K562 (cell line): Measurements from ENCODE around the gene DNER. TPM values are rescaled to one million over a fixed set of nuclear protein-coding genes. Genes with fewer than 3 reads are reported as not detected.

ENCODE experiments used
- ATAC-seq: fragments of 200-7000 bp; cut with Tn5 transposase; 3 replicates; pipeline ENCODE4 v1.9.1; 2020; ENCODE audit warnings: moderate library complexity
- BruUV-seq: library from RNA; stranded (reverse); fragments of 400-500 nt; replicated peaks from 2 replicates; lab custom pipeline; 2021; lab: Mats Ljungman, UMichigan
- CTCF ChIA-PET: fragments of 300-600 bp; formaldehyde crosslinking; extraction: SDS; loops from one replicate; lab custom pipeline; 2021; ENCODE audit warnings: low intra/inter-chr PET ratio; lab: Yijun Ruan, JAX
- POLR2A ChIA-PET: fragments of 300-600, 350-650 bp; sonication (Branson Sonifier 250); formaldehyde crosslinking; extraction: SDS; loops from one replicate; lab custom pipeline; 2021; ENCODE audit warnings: antibody characterized with exemption, inconsistent platforms; lab: Yijun Ruan, JAX
- DNase-seq, 4 experiments: peaks; one replicate each; pipeline versions ENCODE4 v3.0.0 to v3.0.0-alpha.2; 2011 to 2018; ENCODE audit warnings: low spot score in 3 of 4, mixed read lengths in 3 of 4; ENCODE audit errors: extremely low read depth in 1 of 4
- FAIRE-seq: peaks from 2 replicates; lab custom pipeline; 2011; peaks lifted over from hg19 to GRCh38; lab: Jason Lieb, UNC
- H2AFZ ChIP-seq: 2 replicates; pipeline ENCODE4 v1.6.0; 2011; ENCODE audit warnings: low read depth, low read length, control low read depth, inconsistent platforms
- H3K27ac ChIP-seq: fragments of 200-600 bp; 3 replicates; pipeline ENCODE4 v1.8.0; 2011; ENCODE audit warnings: low read depth, mild to moderate bottlenecking, control low read depth, inconsistent platforms, low read length, moderate library complexity, mixed read lengths; ENCODE audit errors: extremely low read depth
- H3K27me3 ChIP-seq, 2 experiments: fragments of 300-600 bp in 1 of 2; 2 replicates in 1 of 2; 3 replicates in 1 of 2; pipeline versions ENCODE4 v1.6.0 to v1.8.0; 2011; ENCODE audit warnings: inconsistent platforms in 2 of 2, low read length in 2 of 2, mild to moderate bottlenecking in 1 of 2, mixed read lengths in 1 of 2, moderate library complexity in 1 of 2; ENCODE audit not compliant: control insufficient read depth in 2 of 2, insufficient read depth in 2 of 2
- H3K36me3 ChIP-seq: fragments of 300-600 bp; 3 replicates; pipeline ENCODE4 v1.8.0; 2011; ENCODE audit warnings: mild to moderate bottlenecking, low read length, inconsistent platforms; ENCODE audit not compliant: control insufficient read depth, insufficient read depth
- H3K4me1 ChIP-seq, 2 experiments: fragments of 200-600 bp in 1 of 2; replicated peaks in 1 of 2; 2 replicates in 1 of 2; 3 replicates in 1 of 2; pipeline versions ENCODE4 v1.5.1 to v1.8.0; 2011; ENCODE audit warnings: inconsistent platforms in 2 of 2, low read length in 2 of 2, mild to moderate bottlenecking in 1 of 2, mixed read lengths in 1 of 2, moderate library complexity in 1 of 2; ENCODE audit not compliant: control insufficient read depth in 2 of 2, insufficient read depth in 2 of 2
- H3K4me2 ChIP-seq: 2 replicates; pipeline ENCODE4 v1.6.1; 2011; ENCODE audit warnings: low read length, control low read depth, inconsistent platforms, mixed read lengths; ENCODE audit not compliant: insufficient read depth
- H3K4me3 ChIP-seq: fragments of 200-600 bp; sonication (generic), shearing (Covaris generic); 2 replicates; pipeline ENCODE4 v1.5.1; 2016; ENCODE audit warnings: control low read depth, inconsistent platforms
- H3K79me2 ChIP-seq: fragments of 200-600 bp; 3 replicates; pipeline ENCODE4 v1.8.0; 2011; ENCODE audit warnings: low read length, inconsistent platforms; ENCODE audit not compliant: control insufficient read depth, insufficient read depth
- H3K9ac ChIP-seq, 2 experiments: 2 replicates each; pipeline versions ENCODE4 v1.6.0 to v1.6.1; 2011; ENCODE audit warnings: low read depth in 2 of 2, low read length in 2 of 2, control low read depth in 1 of 2, inconsistent platforms in 1 of 2, mild to moderate bottlenecking in 1 of 2, mixed read lengths in 1 of 2; ENCODE audit not compliant: insufficient read depth in 1 of 2
- H3K9me1 ChIP-seq: one replicate; pipeline ENCODE4 v1.6.0; 2011; ENCODE audit warnings: inconsistent platforms, mild to moderate bottlenecking, low read length, moderate library complexity; ENCODE audit not compliant: control insufficient read depth, insufficient read depth
- H3K9me3 ChIP-seq: replicated peaks from 2 replicates; pipeline ENCODE4 v1.5.1; 2011; ENCODE audit warnings: low read depth, low read length, inconsistent platforms; ENCODE audit not compliant: control insufficient read depth, insufficient read depth
- H4K20me1 ChIP-seq: replicated peaks from 2 replicates; pipeline ENCODE4 v1.6.1; 2011; ENCODE audit warnings: low read length, inconsistent platforms, mixed read lengths; ENCODE audit not compliant: control insufficient read depth, insufficient read depth
- ATF1 ChIP-seq, 2 experiments: fragments of 450-650 bp in 1 of 2; IDR thresholded peaks; 2 replicates each; pipeline ENCODE4 v1.6.1; 2016; ENCODE audit warnings: missing compliant biosample characterization in 1 of 2, missing genetic modification characterization in 1 of 2
- BRD9 ChIP-seq: fragments of 450-650 bp; IDR thresholded peaks from 2 replicates; pipeline ENCODE4 v1.6.1; 2018; ENCODE audit warnings: low read depth; ENCODE audit not compliant: partially characterized antibody
- CCAR2 ChIP-seq: fragments of 200-400 bp; formaldehyde crosslinking; IDR thresholded peaks from 2 replicates; pipeline ENCODE4 v1.6.1; 2017; ENCODE audit warnings: mild to moderate bottlenecking, low read depth, low read length
- CCNT2 ChIP-seq: IDR thresholded peaks from 2 replicates; pipeline ENCODE4 v1.6.1; 2011; ENCODE audit warnings: borderline replicate concordance, low read depth, mild to moderate bottlenecking, moderate library complexity, mixed read lengths, low read length; ENCODE audit not compliant: insufficient read length; ENCODE audit errors: extremely low read depth
- HCFC1 ChIP-seq: IDR thresholded peaks from 2 replicates; pipeline ENCODE4 v1.6.1; 2012; ENCODE audit warnings: low read depth, low read length, improper control_type of control experiment
- MAFG ChIP-seq: fragments of 450-650 bp; conservative IDR thresholded peaks from 2 replicates; pipeline ENCODE4 v1.6.1; 2016; ENCODE audit warnings: missing genetic modification characterization, missing compliant biosample characterization
- NEUROD1 ChIP-seq: fragments of 150-350 bp; IDR thresholded peaks from 2 replicates; pipeline ENCODE4 v1.6.1; 2014; ENCODE audit warnings: borderline replicate concordance, low read length, low read depth; ENCODE audit not compliant: partially characterized antibody
- RFX1 ChIP-seq: fragments of 450-650 bp; IDR thresholded peaks from 2 replicates; pipeline ENCODE4 v1.6.1; 2016; ENCODE audit warnings: mild to moderate bottlenecking, moderate library complexity
- TAF9B ChIP-seq: fragments of 450-650 bp; IDR thresholded peaks from 2 replicates; pipeline ENCODE4 v1.6.1; 2018; ENCODE audit warnings: mild to moderate bottlenecking; ENCODE audit not compliant: partially characterized antibody
- ZBTB17 ChIP-seq: fragments of 450-650 bp; formaldehyde crosslinking; IDR thresholded peaks from 2 replicates; pipeline ENCODE4 v1.4.0; 2020; ENCODE audit warnings: mild to moderate bottlenecking
- ZC3H11A ChIP-seq: IDR thresholded peaks from 2 replicates; pipeline ENCODE4 v1.6.1; 2012; ENCODE audit warnings: low read depth, low read length, improper control_type of control experiment
- ZNF197 ChIP-seq: fragments of 200-800 bp; sonication (Bioruptor generic); IDR thresholded peaks from 2 replicates; pipeline ENCODE4 v1.6.1; 2016; ENCODE audit warnings: low read depth, missing genetic modification characterization, missing compliant biosample characterization
- ZNF282 ChIP-seq: sonication (generic); formaldehyde crosslinking; IDR thresholded peaks from 2 replicates; pipeline ENCODE4 v1.8.1; 2023; ENCODE audit warnings: missing genetic modification reagents
- ZNF655 ChIP-seq: fragments of 250-450 bp; sonication (Bioruptor Pico); IDR thresholded peaks from 2 replicates; pipeline ENCODE4 v1.5.0; 2021
- ZNF695 ChIP-seq: fragments of 450-650 bp; formaldehyde crosslinking; IDR thresholded peaks from 2 replicates; pipeline ENCODE4 v1.4.0; 2020; ENCODE audit warnings: mild to moderate bottlenecking, moderate library complexity
- WGBS: fragments of 100-300 bp; shearing (Covaris generic); methylation state at CpG from one replicate; pipeline ENCODE4 v1.1.6; 2016; ENCODE audit warnings: low coverage, mixed read lengths; ENCODE audit not compliant: insufficient coverage; ENCODE audit errors: missing lambda C conversion rate; 5-methylcytosine and 5-hydroxymethylcytosine counted together
- in situ Hi-C: fragments of 300-500 bp; cut with MboI; formaldehyde crosslinking; loops from 4 replicates; pipeline ENCODE4 v1.15.0; 2018; ENCODE audit warnings: inconsistent platforms, mixed read lengths
- intact Hi-C: fragments of 100-400 bp; cut with micrococcal nuclease; formaldehyde crosslinking; loops from 2 replicates; pipeline ENCODE4 v1.14.2; 2022
- polyA plus RNA-seq, 8 experiments: library from polyadenylated mRNA; depleted of rRNA in 4 of 8; stranded (reverse) in 5 of 8; unstranded in 3 of 8; fragments of >200 nt; fragmentation: Nextera tagmentation in 2 of 8; fragmentation: Illumina TruSeq in 1 of 8; extraction: Ambion mirVana in 2 of 8; extraction: Trizol in 1 of 8; gene quantifications; 2 replicates each; pipeline versions ENCODE4 v1.2.1 to v1.2.3, GENCODE V29; 2011 to 2014; ENCODE audit warnings: inconsistent platforms in 1 of 8, missing spikeins in 1 of 8
- total RNA-seq, 7 experiments: library from RNA; depleted of rRNA in 6 of 7; stranded (reverse); fragments of >200 nt in 6 of 7; fragmentation: Illumina TruSeq in 2 of 7; extraction: Trizol in 2 of 7; gene quantifications; 2 replicates each; pipeline versions ENCODE4 v1.2.1 to v1.2.3, GENCODE V29; 2011 to 2021; ENCODE audit warnings: low replicate concordance in 1 of 7
- TF ChIP-seq, protein P1 (sequence below): fragments of 200-800 bp; sonication (Bioruptor generic); IDR thresholded peaks from 2 replicates; pipeline ENCODE4 v1.6.1; 2016; ENCODE audit warnings: missing genetic modification characterization, missing compliant biosample characterization

Gene DNER
- total and polyA plus RNA-seq, 9 of the 15 experiments (the other 6 are each of a cell fraction or from before 2014, with no cell fraction given), result not detected

DNA sequence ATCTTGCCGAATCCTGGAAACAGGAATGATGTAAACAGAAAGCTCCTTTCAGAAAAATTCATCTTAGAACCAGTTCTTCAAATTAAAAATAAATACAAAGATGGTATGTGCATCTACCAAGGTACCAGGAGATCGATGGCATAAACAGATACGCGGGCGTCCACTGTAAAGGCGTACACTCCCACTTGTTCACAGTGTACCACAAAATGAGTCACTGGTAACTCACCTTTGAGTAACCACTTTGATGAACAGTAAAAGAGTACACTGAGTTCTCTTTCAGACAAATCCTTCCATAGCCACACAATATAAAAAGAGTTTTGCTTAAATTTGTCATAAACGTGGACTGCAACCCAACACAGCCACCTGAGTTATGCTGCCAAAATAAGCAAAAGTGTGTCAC, 128.3 kb downstream of the DNER start (continued):
- no peak for TF ChIP-seq NEUROD1
- no peak for TF ChIP-seq ZNF695 (CRISPR knock-in tag)
- TF ChIP-seq CCNT2, result no peak
- TF ChIP-seq CCAR2, result no peak
- TF ChIP-seq ZBTB17 (CRISPR knock-in tag), result no peak

- ChIA-PET CTCF (no interaction called here), POLR2A (no interaction called here)
- Histone ChIP-seq H3K9ac (no peak overlapping the region), H3K36me3 (no peaks in the 10 kb centered on the region), H3K27ac (no peak overlapping the region), H3K4me1 (no peaks in the 10 kb centered on the region), H3K9me3 (no peaks in the 10 kb centered on the region), H3K4me2 (no peak overlapping the region), H2AFZ (no peak overlapping the region), H4K20me1 (no peaks in the 10 kb centered on the region), H3K27me3 (no peaks in the 10 kb centered on the region), H3K9me1 (no peaks in the 10 kb centered on the region), H3K79me2 (no peaks in the 10 kb centered on the region), H3K4me3 (no peak overlapping the region)
- no peak for FAIRE-seq
- no peak for DNase-seq
- ATAC-seq, result no peak
- no TSS peak for BruUV-seq
- in situ Hi-C loops (no loop called here), intact Hi-C loops (no loop called here)
- WGBS, result 5% methylated on average over 6 of the region's 7 CpGs
- TF ChIP-seq ZNF197 (CRISPR knock-in tag) (no peak), ZNF655 (no peak), ZNF282 (CRISPR knock-in tag) (no peak), TAF9B (no peak), BRD9 (no peak), ATF1 (CRISPR knock-in tag; IDR thresholded peaks at IDR 0.05) (no peak), ATF1 (tag; IDR thresholded peaks at IDR 0.05) (no peak), ZC3H11A (no peak), MAFG (tag) (no peak), RFX1 (no peak), HCFC1 (no peak)
- TF ChIP-seq, protein P1, sequence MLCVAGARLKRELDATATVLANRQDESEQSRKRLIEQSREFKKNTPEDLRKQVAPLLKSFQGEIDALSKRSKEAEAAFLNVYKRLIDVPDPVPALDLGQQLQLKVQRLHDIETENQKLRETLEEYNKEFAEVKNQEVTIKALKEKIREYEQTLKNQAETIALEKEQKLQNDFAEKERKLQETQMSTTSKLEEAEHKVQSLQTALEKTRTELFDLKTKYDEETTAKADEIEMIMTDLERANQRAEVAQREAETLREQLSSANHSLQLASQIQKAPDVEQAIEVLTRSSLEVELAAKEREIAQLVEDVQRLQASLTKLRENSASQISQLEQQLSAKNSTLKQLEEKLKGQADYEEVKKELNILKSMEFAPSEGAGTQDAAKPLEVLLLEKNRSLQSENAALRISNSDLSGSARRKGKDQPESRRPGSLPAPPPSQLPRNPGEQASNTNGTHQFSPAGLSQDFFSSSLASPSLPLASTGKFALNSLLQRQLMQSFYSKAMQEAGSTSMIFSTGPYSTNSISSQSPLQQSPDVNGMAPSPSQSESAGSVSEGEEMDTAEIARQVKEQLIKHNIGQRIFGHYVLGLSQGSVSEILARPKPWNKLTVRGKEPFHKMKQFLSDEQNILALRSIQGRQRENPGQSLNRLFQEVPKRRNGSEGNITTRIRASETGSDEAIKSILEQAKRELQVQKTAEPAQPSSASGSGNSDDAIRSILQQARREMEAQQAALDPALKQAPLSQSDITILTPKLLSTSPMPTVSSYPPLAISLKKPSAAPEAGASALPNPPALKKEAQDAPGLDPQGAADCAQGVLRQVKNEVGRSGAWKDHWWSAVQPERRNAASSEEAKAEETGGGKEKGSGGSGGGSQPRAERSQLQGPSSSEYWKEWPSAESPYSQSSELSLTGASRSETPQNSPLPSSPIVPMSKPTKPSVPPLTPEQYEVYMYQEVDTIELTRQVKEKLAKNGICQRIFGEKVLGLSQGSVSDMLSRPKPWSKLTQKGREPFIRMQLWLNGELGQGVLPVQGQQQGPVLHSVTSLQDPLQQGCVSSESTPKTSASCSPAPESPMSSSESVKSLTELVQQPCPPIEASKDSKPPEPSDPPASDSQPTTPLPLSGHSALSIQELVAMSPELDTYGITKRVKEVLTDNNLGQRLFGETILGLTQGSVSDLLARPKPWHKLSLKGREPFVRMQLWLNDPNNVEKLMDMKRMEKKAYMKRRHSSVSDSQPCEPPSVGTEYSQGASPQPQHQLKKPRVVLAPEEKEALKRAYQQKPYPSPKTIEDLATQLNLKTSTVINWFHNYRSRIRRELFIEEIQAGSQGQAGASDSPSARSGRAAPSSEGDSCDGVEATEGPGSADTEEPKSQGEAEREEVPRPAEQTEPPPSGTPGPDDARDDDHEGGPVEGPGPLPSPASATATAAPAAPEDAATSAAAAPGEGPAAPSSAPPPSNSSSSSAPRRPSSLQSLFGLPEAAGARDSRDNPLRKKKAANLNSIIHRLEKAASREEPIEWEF, result no peak
These were observed 132.2 kb downstream of the DNER start for GRCh38 chr2:229582151-229582550.
